Endothelial cell of umbilical vein (primary cell): ENCODE results near the gene CACNA2D3. TPM values are rescaled to one million over a fixed set of nuclear protein-coding genes. Genes with fewer than 3 reads are reported as not detected.

Experiments used
- BruUV-seq: library from RNA; stranded (reverse); fragments of 400-500 nt; replicated peaks from 2 replicates; lab custom pipeline; 2021; lab: Mats Ljungman, UMichigan
- CTCF ChIA-PET: fragments of 300-600, 350-600 bp; sonication (Branson Sonifier 250); formaldehyde crosslinking; loops from one replicate; lab custom pipeline; 2021; ENCODE audit warnings: antibody characterized with exemption, inconsistent platforms; lab: Charles Lee
- POLR2A ChIA-PET: fragments of 300-600, 350-600 bp; sonication (Branson Sonifier 250); formaldehyde crosslinking; loops from one replicate; lab custom pipeline; 2021; ENCODE audit warnings: antibody characterized with exemption, inconsistent platforms; lab: Charles Lee
- DNase-seq: peaks from one replicate; pipeline ENCODE4 v3.0.0-alpha.2; 2011; ENCODE audit warnings: low read depth, low spot score
- FAIRE-seq: peaks from 2 replicates; lab custom pipeline; 2011; peaks lifted over from hg19 to GRCh38; lab: Jason Lieb, UNC
- H2AFZ ChIP-seq: 2 replicates; pipeline ENCODE4 v1.6.0; 2012; ENCODE audit warnings: low read depth, low read length, control low read depth, inconsistent platforms
- H3K27ac ChIP-seq: 2 replicates; pipeline ENCODE4 v1.5.1; 2011; ENCODE audit warnings: low read depth, mild to moderate bottlenecking, control low read depth, low read length, moderate library complexity; ENCODE audit not compliant: insufficient read depth
- H3K27me3 ChIP-seq, 2 experiments: 2 replicates each; pipeline versions ENCODE4 v1.6.0 to v1.6.1; 2011; ENCODE audit warnings: low read length in 2 of 2, mixed read lengths in 1 of 2; ENCODE audit not compliant: control insufficient read depth in 2 of 2, insufficient read depth in 2 of 2
- H3K36me3 ChIP-seq, 2 experiments: 2 replicates in 1 of 2; 3 replicates in 1 of 2; pipeline ENCODE4 v1.5.1; 2011; ENCODE audit warnings: low read length in 2 of 2, mild to moderate bottlenecking in 1 of 2, moderate library complexity in 1 of 2; ENCODE audit not compliant: control insufficient read depth in 2 of 2, insufficient read depth in 2 of 2; ENCODE audit errors: extremely low read depth in 1 of 2
- H3K4me1 ChIP-seq: 3 replicates; pipeline ENCODE4 v1.5.1; 2011; ENCODE audit warnings: mild to moderate bottlenecking, low read length; ENCODE audit not compliant: control insufficient read depth, insufficient read depth; ENCODE audit errors: extremely low read depth
- H3K4me2 ChIP-seq: 2 replicates; pipeline ENCODE4 v1.6.1; 2011; ENCODE audit warnings: low read length, control low read depth, mixed read lengths; ENCODE audit not compliant: insufficient read depth
- H3K4me3 ChIP-seq, 3 experiments: fragments of 200-600 bp in 1 of 3; sonication (generic), shearing (Covaris generic) in 1 of 3; replicated peaks in 1 of 3; 2 replicates each; pipeline ENCODE4 v1.5.1; 2011 to 2016; ENCODE audit warnings: control low read depth in 3 of 3, low read length in 3 of 3, mild to moderate bottlenecking in 2 of 3, inconsistent platforms in 1 of 3, low read depth in 1 of 3, moderate library complexity in 1 of 3; ENCODE audit not compliant: insufficient read depth in 1 of 3
- H3K79me2 ChIP-seq: 2 replicates; pipeline ENCODE4 v1.6.0; 2012; ENCODE audit warnings: low read length, inconsistent platforms; ENCODE audit not compliant: control insufficient read depth, insufficient read depth
- H3K9ac ChIP-seq: replicated peaks from 2 replicates; pipeline ENCODE3; 2011; ENCODE audit warnings: low read length, control low read depth; ENCODE audit not compliant: insufficient read depth; ENCODE audit errors: extremely low read depth
- H3K9me1 ChIP-seq: replicated peaks from 3 replicates; pipeline ENCODE4 v1.6.0; 2011; ENCODE audit warnings: mild to moderate bottlenecking, low read length; ENCODE audit not compliant: control insufficient read depth, insufficient read depth; ENCODE audit errors: extremely low read depth
- H3K9me3 ChIP-seq: replicated peaks from 2 replicates; pipeline ENCODE4 v1.5.1; 2012; ENCODE audit warnings: low read length, inconsistent platforms; ENCODE audit not compliant: control insufficient read depth, insufficient read depth
- H4K20me1 ChIP-seq: replicated peaks from 2 replicates; pipeline ENCODE3; 2011; ENCODE audit warnings: mild to moderate bottlenecking, low read length; ENCODE audit not compliant: control insufficient read depth, insufficient read depth; ENCODE audit errors: extremely low read depth
- EZH2 ChIP-seq: IDR thresholded peaks from 2 replicates; pipeline ENCODE4 v1.6.1; 2012; ENCODE audit warnings: borderline replicate concordance, low read depth, mild to moderate bottlenecking, moderate library complexity, low read length, inconsistent platforms; ENCODE audit not compliant: severe bottlenecking
- FOS ChIP-seq: IDR thresholded peaks from 2 replicates; pipeline ENCODE4 v1.6.1; 2011; ENCODE audit warnings: mild to moderate bottlenecking, low read length, moderate library complexity, borderline replicate concordance; ENCODE audit not compliant: insufficient read depth
- GATA2 ChIP-seq: IDR thresholded peaks from 2 replicates; pipeline ENCODE4 v1.7.0; 2011; ENCODE audit warnings: low read depth, mild to moderate bottlenecking, moderate library complexity, mixed read lengths, low read length; ENCODE audit not compliant: insufficient read length, insufficient read depth
- JUN ChIP-seq: IDR thresholded peaks from 2 replicates; pipeline ENCODE4 v1.6.1; 2011; ENCODE audit warnings: borderline replicate concordance, low read depth; ENCODE audit not compliant: insufficient read length, insufficient read depth
- MAX ChIP-seq: IDR thresholded peaks from 2 replicates; pipeline ENCODE4 v1.6.1; 2011; ENCODE audit not compliant: insufficient read depth, insufficient read length
- MYC ChIP-seq: IDR thresholded peaks from one replicate; pipeline ENCODE4 v1.6.1; 2011; ENCODE audit warnings: mild to moderate bottlenecking, low read depth, low read length
- POLR2A ChIP-seq: IDR thresholded peaks from 2 replicates; pipeline ENCODE4 v1.6.1; 2012; ENCODE audit warnings: low read depth, mild to moderate bottlenecking, control low read depth, low read length
- POLR2AphosphoS5 ChIP-seq: IDR thresholded peaks from 2 replicates; pipeline ENCODE4 v1.6.1; 2012; ENCODE audit warnings: low read depth, mild to moderate bottlenecking, control low read depth, low read length, moderate library complexity; ENCODE audit not compliant: insufficient read depth
- dilution Hi-C: fragments of 300-500 bp; cut with MboI; formaldehyde crosslinking; loops from one replicate; pipeline ENCODE4 v1.15.0; 2019; ENCODE audit warnings: low sequenced_read_pairs; ENCODE audit not compliant: extremely low pct_ligation_motif_present
- intact Hi-C: fragments of 100-400 bp; cut with micrococcal nuclease; formaldehyde crosslinking; loops from one replicate; pipeline ENCODE4 v1.10.0; 2022
- polyA plus RNA-seq, 4 experiments: library from polyadenylated mRNA; depleted of rRNA in 3 of 4; stranded (reverse) in 3 of 4; unstranded in 1 of 4; fragments of >200 nt; gene quantifications; 2 replicates each; pipeline versions ENCODE4 v1.2.1 to v1.2.3, GENCODE V29; 2011 to 2012; ENCODE audit warnings: missing spikeins in 1 of 4
- total RNA-seq: library from RNA; stranded (reverse); gene quantifications from 2 replicates; pipeline ENCODE4 v1.2.3, GENCODE V29; 2021
- TF ChIP-seq, protein P1 (sequence below), 2 donors: IDR thresholded peaks; 1 replicate in 1 of 2; 2 replicates in 1 of 2; pipeline ENCODE4 v1.5.1; 2011; ENCODE audit warnings: low read length in 2 of 2, mild to moderate bottlenecking in 2 of 2, moderate library complexity in 2 of 2, control low read depth in 1 of 2, inconsistent platforms in 1 of 2, low read depth in 1 of 2; ENCODE audit not compliant: insufficient read depth in 1 of 2; ENCODE audit errors: extremely low read depth in 1 of 2

The CACNA2D3 gene
- total and polyA plus RNA-seq, 2 donors (not counting 3 experiments of a cell fraction or from before 2014, with no cell fraction given) = not detected

DNA sequence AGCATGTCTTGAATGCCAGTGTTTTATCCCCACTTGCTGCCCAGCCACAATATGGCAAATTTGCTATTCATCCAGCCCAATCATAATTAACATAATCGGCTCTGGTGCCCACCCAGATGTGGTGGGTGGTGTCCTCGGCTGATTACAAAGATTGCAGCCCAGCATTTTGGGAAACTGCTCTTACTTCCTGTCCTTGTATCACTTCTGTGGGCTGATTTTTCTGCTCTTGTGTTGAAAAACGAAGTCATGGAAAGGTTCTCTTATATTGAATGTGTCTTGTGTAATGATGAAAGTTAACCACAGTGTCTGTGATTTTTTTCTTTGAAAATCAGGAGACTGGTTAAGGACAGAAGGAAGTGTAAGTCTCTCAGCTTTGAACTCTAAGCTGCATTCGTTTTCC lies 141.7 kb downstream of the CACNA2D3 start:
- intact Hi-C loops (no loop called here), dilution Hi-C loops (no loop called here)
- Histone ChIP-seq H4K20me1 (no peaks in the 10 kb centered on the region), H3K9ac (no peak overlapping the region), H2AFZ (no peak overlapping the region), H3K9me1 (no peaks in the 10 kb centered on the region), H3K36me3 (no peaks in the 10 kb centered on the region), H3K4me1 (no peaks in the 10 kb centered on the region), H3K27ac (no peak overlapping the region), H3K27me3 (no peaks in the 10 kb centered on the region), H3K79me2 (no peaks in the 10 kb centered on the region), H3K9me3 (no peaks in the 10 kb centered on the region), H3K4me3 (no peak overlapping the region), H3K4me2 (no peak overlapping the region)
- TF ChIP-seq MAX (no peak), FOS (no peak), EZH2 (no peak), GATA2 (no peak), MYC (no peak), POLR2AphosphoS5 (no peak), POLR2A (no peak), JUN (no peak)
- TF ChIP-seq, protein P1, sequence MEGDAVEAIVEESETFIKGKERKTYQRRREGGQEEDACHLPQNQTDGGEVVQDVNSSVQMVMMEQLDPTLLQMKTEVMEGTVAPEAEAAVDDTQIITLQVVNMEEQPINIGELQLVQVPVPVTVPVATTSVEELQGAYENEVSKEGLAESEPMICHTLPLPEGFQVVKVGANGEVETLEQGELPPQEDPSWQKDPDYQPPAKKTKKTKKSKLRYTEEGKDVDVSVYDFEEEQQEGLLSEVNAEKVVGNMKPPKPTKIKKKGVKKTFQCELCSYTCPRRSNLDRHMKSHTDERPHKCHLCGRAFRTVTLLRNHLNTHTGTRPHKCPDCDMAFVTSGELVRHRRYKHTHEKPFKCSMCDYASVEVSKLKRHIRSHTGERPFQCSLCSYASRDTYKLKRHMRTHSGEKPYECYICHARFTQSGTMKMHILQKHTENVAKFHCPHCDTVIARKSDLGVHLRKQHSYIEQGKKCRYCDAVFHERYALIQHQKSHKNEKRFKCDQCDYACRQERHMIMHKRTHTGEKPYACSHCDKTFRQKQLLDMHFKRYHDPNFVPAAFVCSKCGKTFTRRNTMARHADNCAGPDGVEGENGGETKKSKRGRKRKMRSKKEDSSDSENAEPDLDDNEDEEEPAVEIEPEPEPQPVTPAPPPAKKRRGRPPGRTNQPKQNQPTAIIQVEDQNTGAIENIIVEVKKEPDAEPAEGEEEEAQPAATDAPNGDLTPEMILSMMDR (IDR thresholded peaks at IDR 0.05; ENCODE audit: extremely low read depth in 1 of 2, insufficient read depth in 1 of 2, low read depth in 1 of 2, low read length in 2 of 2) = no peak
- no peak for DNase-seq
- ChIA-PET POLR2A (no interaction called here), CTCF (no interaction called here)
- no peak for FAIRE-seq
- no TSS peak for BruUV-seq
